H1 (cell line): ENCODE results near the gene NCSTN. TPM values are rescaled to one million over a fixed set of nuclear protein-coding genes. Genes with fewer than 3 reads are reported as not detected.

Experiments
- CTCF ChIA-PET: fragments of 300-600 bp; sonication (Branson Sonifier 250); formaldehyde crosslinking; loops from one replicate; lab custom pipeline; 2021; ENCODE audit not compliant: partially characterized antibody; lab: Charles Lee
- POLR2A ChIA-PET: fragments of 300-600 bp; sonication (Branson Sonifier 250); formaldehyde crosslinking; loops from one replicate; lab custom pipeline; 2021; ENCODE audit warnings: inconsistent platforms; ENCODE audit not compliant: partially characterized antibody; lab: Charles Lee
- DNase-seq, 2 experiments: peaks; one replicate each; pipeline versions ENCODE4 v3.0.0 to v3.0.0-alpha.2; 2010 to 2022; ENCODE audit warnings: low spot score in 2 of 2, low read depth in 1 of 2, mixed read lengths in 1 of 2
- FAIRE-seq: peaks from 2 replicates; lab custom pipeline; 2011; peaks lifted over from hg19 to GRCh38; lab: Jason Lieb, UNC
- H2AFZ ChIP-seq: 2 replicates; pipeline ENCODE4 v1.8.1; 2012; ENCODE audit warnings: low read length, inconsistent platforms
- H2AK5ac ChIP-seq: 2 replicates; pipeline ENCODE4 v1.6.1; 2013; ENCODE audit warnings: low read depth, low read length
- H2BK120ac ChIP-seq: replicated peaks from 2 replicates; pipeline ENCODE3; 2013; ENCODE audit warnings: low read depth, low read length, inconsistent platforms
- H2BK12ac ChIP-seq: 2 replicates; pipeline ENCODE4 v1.6.1; 2013; ENCODE audit warnings: low read depth, low read length
- H2BK15ac ChIP-seq: 2 replicates; pipeline ENCODE4 v1.6.1; 2013; ENCODE audit warnings: low read length
- H2BK20ac ChIP-seq: 2 replicates; pipeline ENCODE4 v1.6.1; 2013; ENCODE audit warnings: low read length
- H2BK5ac ChIP-seq: 2 replicates; pipeline ENCODE4 v1.6.1; 2013; ENCODE audit warnings: low read depth, low read length
- H3K14ac ChIP-seq: 2 replicates; pipeline ENCODE4 v1.6.1; 2013; ENCODE audit warnings: inconsistent platforms; ENCODE audit not compliant: insufficient read length
- H3K18ac ChIP-seq: 2 replicates; pipeline ENCODE4 v1.6.1; 2013; ENCODE audit warnings: low read length; ENCODE audit errors: extremely low read depth
- H3K23ac ChIP-seq: 2 replicates; pipeline ENCODE4 v1.6.1; 2013; ENCODE audit warnings: inconsistent platforms; ENCODE audit not compliant: insufficient read length
- H3K23me2 ChIP-seq: 2 replicates; pipeline ENCODE4 v1.6.1; 2013; ENCODE audit warnings: low read depth, low read length
- H3K27ac ChIP-seq: 2 replicates; pipeline ENCODE4 v1.6.1; 2011; ENCODE audit warnings: low read depth, low read length, inconsistent platforms
- H3K27me3 ChIP-seq, 4 experiments: replicated peaks in 1 of 4; 1 replicate in 1 of 4; 2 replicates in 3 of 4; pipeline versions ENCODE4 v1.6.1 to v1.8.1; 2011 to 2013; ENCODE audit warnings: low read length in 3 of 4, mild to moderate bottlenecking in 3 of 4, inconsistent platforms in 2 of 4, mixed read lengths in 2 of 4, moderate library complexity in 1 of 4; ENCODE audit not compliant: control insufficient read depth in 3 of 4, insufficient read depth in 3 of 4; ENCODE audit errors: extremely low read depth in 1 of 4
- H3K36me3 ChIP-seq, 4 experiments: 2 replicates each; pipeline versions ENCODE4 v1.6.1 to v1.8.1; 2011 to 2013; ENCODE audit warnings: mild to moderate bottlenecking in 4 of 4, low read length in 3 of 4, moderate library complexity in 2 of 4, control low read depth in 1 of 4, inconsistent platforms in 1 of 4; ENCODE audit not compliant: insufficient read depth in 4 of 4, control insufficient read depth in 2 of 4
- H3K4ac ChIP-seq: replicated peaks from 2 replicates; pipeline ENCODE3; 2013; ENCODE audit warnings: low read length, low read depth, mixed read lengths, inconsistent platforms; ENCODE audit not compliant: insufficient read length
- H3K4me1 ChIP-seq, 4 experiments: replicated peaks in 1 of 4; 1 replicate in 1 of 4; 2 replicates in 3 of 4; pipeline versions ENCODE4 v1.6.1 to v1.8.1; 2011 to 2013; ENCODE audit warnings: low read length in 3 of 4, inconsistent platforms in 2 of 4, mixed read lengths in 1 of 4; ENCODE audit not compliant: insufficient read depth in 4 of 4, control insufficient read depth in 3 of 4
- H3K4me2 ChIP-seq, 2 experiments: 2 replicates each; pipeline versions ENCODE4 v1.6.1 to v1.8.1; 2011 to 2013; ENCODE audit warnings: low read depth in 2 of 2, low read length in 2 of 2, control low read depth in 1 of 2, inconsistent platforms in 1 of 2, mild to moderate bottlenecking in 1 of 2; ENCODE audit not compliant: insufficient read depth in 1 of 2
- H3K4me3 ChIP-seq, 4 experiments: fragments of 200-600, 300-600 bp in 1 of 4; sonication (generic), shearing (Covaris generic), sonication (Bioruptor Twin) in 1 of 4; 2 replicates each; pipeline versions ENCODE4 v1.5.1 to v1.8.1; 2011 to 2016; ENCODE audit warnings: low read length in 4 of 4, low read depth in 3 of 4, control low read depth in 2 of 4, inconsistent platforms in 2 of 4, mild to moderate bottlenecking in 2 of 4, mixed read lengths in 1 of 4, moderate library complexity in 1 of 4; ENCODE audit not compliant: insufficient read depth in 2 of 4; ENCODE audit errors: extremely low read depth in 1 of 4
- H3K56ac ChIP-seq: replicated peaks from 2 replicates; pipeline ENCODE3; 2013; ENCODE audit warnings: low read depth, mild to moderate bottlenecking, mixed read lengths, low read length, inconsistent platforms; ENCODE audit not compliant: insufficient read length
- H3K79me1 ChIP-seq: 2 replicates; pipeline ENCODE4 v1.6.1; 2013; ENCODE audit warnings: low read depth, low read length, control low read depth
- H3K79me2 ChIP-seq, 2 experiments: 2 replicates each; pipeline versions ENCODE4 v1.6.1 to v1.8.1; 2012 to 2013; ENCODE audit warnings: low read length in 2 of 2, mild to moderate bottlenecking in 2 of 2, inconsistent platforms in 1 of 2; ENCODE audit not compliant: insufficient read depth in 2 of 2, control insufficient read depth in 1 of 2
- H3K9ac ChIP-seq, 4 experiments: replicated peaks in 1 of 4; 1 replicate in 1 of 4; 2 replicates in 3 of 4; pipeline versions ENCODE4 v1.6.1 to v1.8.1; 2011 to 2013; ENCODE audit warnings: low read depth in 3 of 4, low read length in 3 of 4, control low read depth in 2 of 4, mild to moderate bottlenecking in 2 of 4, moderate library complexity in 2 of 4, inconsistent platforms in 1 of 4; ENCODE audit errors: extremely low read depth in 1 of 4
- H3K9me3 ChIP-seq, 2 experiments: 2 replicates each; pipeline versions ENCODE4 v1.6.1 to v1.8.1; 2012 to 2013; ENCODE audit warnings: mild to moderate bottlenecking in 2 of 2, moderate library complexity in 2 of 2, control low read depth in 1 of 2, inconsistent platforms in 1 of 2, low read depth in 1 of 2, low read length in 1 of 2, mixed read lengths in 1 of 2; ENCODE audit not compliant: insufficient read depth in 2 of 2
- H4K20me1 ChIP-seq, 2 experiments: replicated peaks in 1 of 2; 2 replicates each; pipeline versions ENCODE3 to v1.8.1; 2011 to 2013; ENCODE audit warnings: inconsistent platforms in 2 of 2, low read length in 2 of 2, mild to moderate bottlenecking in 1 of 2; ENCODE audit not compliant: insufficient read depth in 2 of 2, control insufficient read depth in 1 of 2
- H4K5ac ChIP-seq: 2 replicates; pipeline ENCODE4 v1.6.1; 2013; ENCODE audit warnings: low read length, low read depth, mixed read lengths, inconsistent platforms; ENCODE audit not compliant: insufficient read length
- H4K8ac ChIP-seq: 2 replicates; pipeline ENCODE4 v1.8.0; 2013; ENCODE audit warnings: mild to moderate bottlenecking, moderate library complexity, low read length, inconsistent platforms; ENCODE audit not compliant: insufficient read depth; ENCODE audit errors: extremely low read depth
- H4K91ac ChIP-seq: replicated peaks from 2 replicates; pipeline ENCODE3; 2013; ENCODE audit warnings: low read length, mixed read lengths, inconsistent platforms; ENCODE audit not compliant: insufficient read length
- CTCF ChIP-seq, 3 experiments: IDR thresholded peaks; 1 replicate in 2 of 3; 2 replicates in 1 of 3; pipeline versions ENCODE4 v1.5.1 to v1.6.1; 2011; ENCODE audit warnings: low read length in 3 of 3, mild to moderate bottlenecking in 3 of 3, inconsistent platforms in 2 of 3, low read depth in 1 of 3, moderate library complexity in 1 of 3; ENCODE audit not compliant: insufficient read depth in 1 of 3; ENCODE audit errors: control extremely low read depth in 1 of 3
- MAFK ChIP-seq: IDR thresholded peaks from 2 replicates; pipeline ENCODE4 v1.6.1; 2012; ENCODE audit warnings: low read depth, mild to moderate bottlenecking, improper control_type of control experiment, low read length
- WGBS, 2 experiments: shearing (Covaris generic) in 1 of 2; methylation state at CpG; one replicate each; pipeline versions ENCODE4 v1.1.6 to v1.1.7; 2013 to 2015; ENCODE audit warnings: low lambda C conversion rate in 2 of 2, mixed read lengths in 2 of 2, inconsistent platforms in 1 of 2, low coverage in 1 of 2, missing lambda C conversion rate in 1 of 2; ENCODE audit not compliant: insufficient replicate concordance in 2 of 2, insufficient coverage in 1 of 2, insufficient read length in 1 of 2; ENCODE audit errors: extremely low coverage in 1 of 2, missing lambda C conversion rate in 1 of 2; 5-methylcytosine and 5-hydroxymethylcytosine counted together
- polyA plus RNA-seq, 7 experiments: library from polyadenylated mRNA; depleted of rRNA in 3 of 7; stranded (reverse) in 5 of 7; unstranded in 2 of 7; fragments of >200 nt in 5 of 7; fragments of 200-250 nt in 2 of 7; gene quantifications; 1 replicate in 5 of 7; 2 replicates in 1 of 7; 4 replicates in 1 of 7; pipeline versions ENCODE4 v1.2.1 to v1.2.3, GENCODE V29; 2011 to 2013; ENCODE audit warnings: missing spikeins in 2 of 7, mixed read lengths in 2 of 7
- total RNA-seq: library from RNA; stranded (reverse); fragmentation: NEBNext Ultra II Directional; extraction: Animal tissue kit (Norgen Biotek cat#: 25700); gene quantifications from 2 replicates; pipeline ENCODE4 v1.2.1, GENCODE V29; 2021

Gene NCSTN
- total and polyA plus RNA-seq, 2 of the 8 experiments (the other 6 are each of a cell fraction or from before 2014, with no cell fraction given) = 64.7 to 125 TPM

GRCh38 chr1:160359559-160360226, 16.5 kb downstream of the NCSTN start:
- Histone ChIP-seq H3K23ac (no peak overlapping the region), H3K4ac (no peak overlapping the region), H3K23me2 (0 out of 2 replicates have a peak, but pooled peaks cover 1% of the 10 kb centered on the region), H3K9me3 (no peaks in the 10 kb centered on the region), H3K79me2 (no peaks in the 10 kb centered on the region), H2BK20ac (no peak overlapping the region), H3K56ac (no peak overlapping the region), H2AK5ac (no peak overlapping the region), H2BK120ac (no peak overlapping the region), H2BK12ac (no peak overlapping the region), H3K36me3 (peaks cover 12 to 37% (median 32%) of the 10 kb centered on the region in 4 experiments), H2BK15ac (no peak overlapping the region), H4K20me1 (peaks cover 0 to under 1% of the 10 kb centered on the region in 2 experiments), H3K18ac (no peak overlapping the region), H3K4me2 (no peak overlapping the region), H3K4me3 (no peak overlapping the region), H4K5ac (no peak overlapping the region), H3K14ac (no peak overlapping the region), H3K27me3 (no peaks in the 10 kb centered on the region), H2BK5ac (no peak overlapping the region), H3K4me1 (peaks cover 3 to 5% (median 4%) of the 10 kb centered on the region in 4 experiments; a peak in 5 of 7 replicates), H4K8ac (no peak overlapping the region), H3K9ac (no peak overlapping the region), H4K91ac (no peak overlapping the region), H3K27ac (no peak overlapping the region), H2AFZ (no peak overlapping the region), H3K79me1 (no peaks in the 10 kb centered on the region)
- DNase-seq = no peak
- ChIA-PET CTCF (interaction anchor here (1.3 to 26.0 kb wide), 4 partner anchors 6 to 68 kb away, joined by 3 to 683 read pairs (median 92); no protein-coding TSS in a partner anchor), POLR2A (interaction anchor here (1.0 to 17.2 kb wide), 3 partner anchors 8 to 51 kb away, joined by 4 to 244 read pairs (median 95); no protein-coding TSS in a partner anchor)
- no peak for FAIRE-seq
- no peak for TF ChIP-seq MAFK
- peak in 1 of 3 experiments; percentile 1; a peak in 1 of 4 replicates for TF ChIP-seq CTCF (IDR thresholded peaks at IDR 0.05; ENCODE audit: control extremely low read depth in 1 of 3, insufficient read depth in 1 of 3, low read depth in 1 of 3, low read length in 3 of 3)
- 84% methylated on average over 9 of the region's 9 CpGs; no CpG with 5 or more reads in 1 of the 2 experiments for WGBS, 2 experiments
